GM12872 (cell line): ENCODE results near the gene C10orf105.

ENCODE experiments used
- CTCF ChIP-seq: IDR thresholded peaks from 3 replicates; pipeline ENCODE4 v1.5.1; 2011; ENCODE audit warnings: low read depth, mild to moderate bottlenecking, low read length, moderate library complexity; ENCODE audit not compliant: insufficient read depth

The C10orf105 gene

GRCh38 chr10:71753960-71754505 lies 34.5 kb upstream of the C10orf105 start:
- no peak for TF ChIP-seq CTCF

- TF ChIP-seq CTCF, result no peak
Observed at GRCh38 chr10:71753091-71753959, 33.7 kb upstream of the C10orf105 start.

GRCh38 chr10:71752391-71753090 lies 33.0 kb upstream of the C10orf105 start:
- TF ChIP-seq CTCF, result no peak

- no peak for TF ChIP-seq CTCF
Observed at GRCh38 chr10:71751515-71752224, 32.1 kb upstream of the C10orf105 start.

GRCh38 chr10:71750986-71751385 lies 31.4 kb upstream of the C10orf105 start:
- TF ChIP-seq CTCF, result no peak

- TF ChIP-seq CTCF, result no peak
Observed at GRCh38 chr10:71750124-71750841, 30.7 kb upstream of the C10orf105 start.
